HL-60 (cell line): ENCODE measurements around the gene ZNF562.

ENCODE experiments used
- DNase-seq, 2 experiments: peaks; one replicate each; pipeline ENCODE4 v3.0.0-alpha.2; 2010 to 2020; ENCODE audit warnings: low read depth in 1 of 2, low spot score in 1 of 2
- H3K27ac ChIP-seq: fragments of 250-450 bp; sonication (Bioruptor Pico); replicated peaks from 2 replicates; pipeline ENCODE4 v1.5.1; 2020; ENCODE audit warnings: mild to moderate bottlenecking, moderate library complexity
- H3K27me3 ChIP-seq: fragments of 250-450 bp; sonication (Bioruptor Pico); 2 replicates; pipeline ENCODE4 v1.5.1; 2021; ENCODE audit warnings: mild to moderate bottlenecking, moderate library complexity; ENCODE audit not compliant: insufficient read depth, poor library complexity, severe bottlenecking
- H3K4me3 ChIP-seq: replicated peaks from 2 replicates; pipeline ENCODE4 v1.5.1; 2011; ENCODE audit warnings: mild to moderate bottlenecking, control low read depth, low read length; ENCODE audit not compliant: insufficient read depth
- CTCF ChIP-seq: IDR thresholded peaks from one replicate; pipeline ENCODE4 v1.5.1; 2011; ENCODE audit warnings: low read length, control low read depth, inconsistent platforms; ENCODE audit not compliant: insufficient read depth
- GABPA ChIP-seq: IDR thresholded peaks from 2 replicates; pipeline ENCODE4 v1.6.1; 2012; ENCODE audit warnings: low read depth
- POLR2AphosphoS5 ChIP-seq: IDR thresholded peaks from 2 replicates; pipeline ENCODE4 v1.6.1; 2012; ENCODE audit warnings: low read depth
- REST ChIP-seq: IDR thresholded peaks from 2 replicates; pipeline ENCODE4 v1.6.1; 2012; ENCODE audit warnings: low read depth; ENCODE audit not compliant: insufficient replicate concordance
- SPI1 ChIP-seq: IDR thresholded peaks from 2 replicates; pipeline ENCODE4 v1.6.1; 2012; ENCODE audit warnings: low read depth, mild to moderate bottlenecking, borderline replicate concordance

The ZNF562 gene

DNA sequence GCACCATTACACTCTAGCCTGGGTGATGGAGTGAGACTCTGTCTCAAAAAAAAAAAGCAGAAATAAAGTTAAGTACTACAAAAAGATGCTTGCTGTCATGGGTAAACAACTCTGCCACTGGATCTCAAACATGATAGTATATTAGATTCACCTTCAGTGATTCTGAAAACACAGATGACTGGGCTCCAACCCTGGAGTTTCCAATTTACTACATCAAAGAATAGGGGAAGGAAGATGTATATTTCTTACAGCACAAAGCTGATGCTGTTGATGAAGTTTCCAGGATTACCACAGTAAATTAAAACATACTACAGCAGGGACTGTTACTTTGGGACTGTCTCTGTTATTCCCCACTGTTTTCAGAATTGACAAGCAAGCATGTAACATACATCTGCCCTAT is 59.1 kb downstream of the ZNF562 start:
- H3K27ac ChIP-seq: no peak overlapping the region
- H3K4me3 ChIP-seq: no peak overlapping the region
- no peak for DNase-seq
- no peaks in the 10 kb centered on the region for H3K27me3 ChIP-seq
- no peak for TF ChIP-seq REST
- no peak for TF ChIP-seq SPI1
- no peak for TF ChIP-seq POLR2AphosphoS5
- TF ChIP-seq GABPA: no peak
- no peak for TF ChIP-seq CTCF

- no peak overlapping the region for H3K27ac ChIP-seq
- no peak for DNase-seq
- TF ChIP-seq SPI1 (no peak), GABPA (no peak), CTCF (no peak), REST (no peak), POLR2AphosphoS5 (no peak)
- H3K27me3 ChIP-seq: no peaks in the 10 kb centered on the region
- no peak overlapping the region for H3K4me3 ChIP-seq
Measured at GRCh38 chr19:9610484-9611113, 64.3 kb downstream of the ZNF562 start.

GRCh38 chr19:9608912-9609311 is 66.0 kb downstream of the ZNF562 start:
- Histone ChIP-seq H3K27me3 (no peaks in the 10 kb centered on the region), H3K27ac (no peak overlapping the region), H3K4me3 (no peak overlapping the region)
- TF ChIP-seq POLR2AphosphoS5: no peak
- DNase-seq: no peak

DNA sequence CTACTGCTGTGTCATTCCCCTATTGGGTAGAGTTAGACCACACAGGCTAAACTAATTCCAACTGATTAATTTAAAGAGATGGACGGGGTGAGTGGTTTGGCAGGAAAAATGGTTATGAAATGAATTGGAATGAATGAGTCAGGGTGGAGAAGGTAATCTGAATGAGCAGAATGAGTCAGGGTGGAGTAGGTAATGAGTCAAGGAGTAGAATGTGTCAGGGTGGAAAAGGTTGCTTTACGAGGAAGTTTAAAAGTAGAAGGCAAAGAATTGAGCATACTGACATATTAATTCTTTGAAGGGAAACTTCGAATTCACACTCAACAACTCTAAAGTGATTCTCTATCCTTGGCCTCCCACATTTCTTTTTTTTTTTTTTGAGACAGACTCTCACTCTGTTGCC is 77.9 kb downstream of the ZNF562 start:
- no peak overlapping the region for H3K27ac ChIP-seq
- H3K4me3 ChIP-seq: no peak overlapping the region
- TF ChIP-seq REST: no peak
- no peak for TF ChIP-seq CTCF
- no peak for TF ChIP-seq POLR2AphosphoS5
- TF ChIP-seq SPI1: no peak
- no peak for TF ChIP-seq GABPA
- H3K27me3 ChIP-seq: no peaks in the 10 kb centered on the region
- DNase-seq: no peak
